TTC549 (cell line): ENCODE results near the gene SLC2A10.

Experiments used
- FAIRE-seq: peaks from 2 replicates; lab custom pipeline; 2012; peaks lifted over from hg19 to GRCh38; lab: Jason Lieb, UNC

The SLC2A10 gene

DNA sequence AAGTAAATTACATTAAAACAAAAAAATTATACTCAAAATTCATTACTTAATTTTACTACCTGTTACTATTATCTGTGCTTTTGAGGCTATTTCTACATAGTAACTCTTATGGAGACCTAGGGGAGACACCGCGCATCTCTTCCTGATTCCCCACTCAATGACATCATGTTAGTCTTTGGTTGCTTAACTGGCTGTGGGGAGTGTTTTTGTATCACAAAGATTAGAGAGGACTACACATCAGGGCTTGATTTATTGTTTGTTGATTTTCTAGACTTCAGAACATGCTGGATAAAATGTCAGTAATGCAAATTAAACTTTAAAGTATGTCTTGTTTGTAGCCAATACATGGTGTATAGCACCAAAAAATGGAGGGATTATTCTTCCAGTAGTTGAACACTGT lies 26.0 kb downstream of the SLC2A10 start:
- no peak for FAIRE-seq

DNA sequence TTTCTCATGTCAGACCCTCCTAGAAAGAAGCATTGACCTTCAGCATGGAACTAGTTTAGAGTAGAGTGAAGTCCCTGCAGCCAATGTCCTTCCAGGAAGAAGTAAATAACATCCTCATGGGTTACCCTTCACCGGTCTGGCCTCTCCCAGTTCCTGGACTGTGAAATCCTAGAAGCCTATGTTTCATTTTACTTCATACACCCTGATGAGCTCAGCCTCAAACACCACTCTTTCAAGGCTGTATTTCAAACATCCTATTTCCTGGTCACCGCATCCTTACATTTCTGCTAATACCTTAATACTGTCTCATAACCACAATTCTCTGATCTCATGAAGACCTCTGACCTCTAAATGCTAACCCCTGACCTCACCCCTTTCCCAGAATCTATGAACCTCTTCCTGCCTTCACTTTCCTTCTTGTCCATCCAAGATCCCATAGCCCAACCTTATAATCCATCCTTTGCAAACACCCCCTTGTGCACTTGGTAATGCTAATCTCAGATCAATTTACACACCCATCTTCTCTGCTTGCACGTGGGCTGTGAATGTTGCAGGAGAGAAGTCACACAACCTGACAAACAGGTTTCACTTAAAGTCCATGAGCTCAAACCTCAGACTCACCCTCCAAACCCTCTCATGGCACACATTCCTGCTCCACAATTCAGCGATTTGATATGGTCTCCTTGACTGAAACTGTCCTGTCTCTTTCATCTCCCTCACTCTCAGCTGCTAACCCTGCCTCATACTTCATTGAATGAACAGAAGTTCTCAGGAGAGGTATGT lies 30.2 kb downstream of the SLC2A10 start:
- no peak for FAIRE-seq

DNA sequence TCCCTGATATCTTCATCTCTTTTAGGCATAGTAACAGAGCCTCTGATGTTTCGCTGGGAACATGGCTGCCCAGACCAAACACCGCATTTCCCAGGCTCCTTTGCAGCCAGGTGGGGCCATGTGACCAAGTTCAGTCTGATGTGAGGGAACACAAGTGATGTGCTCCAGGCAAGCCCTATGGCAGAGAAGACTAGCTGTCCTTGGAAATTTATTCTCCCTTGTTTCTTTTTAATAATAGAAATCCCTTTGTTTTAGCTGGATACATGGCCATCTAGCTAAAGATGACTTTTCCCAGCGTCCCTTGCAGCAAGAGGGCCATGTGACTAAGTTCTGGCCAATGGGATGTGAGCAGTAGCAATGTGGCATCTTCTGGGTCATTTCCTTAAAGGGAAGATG lies 30.8 kb downstream of the SLC2A10 start:
- no peak for FAIRE-seq

DNA sequence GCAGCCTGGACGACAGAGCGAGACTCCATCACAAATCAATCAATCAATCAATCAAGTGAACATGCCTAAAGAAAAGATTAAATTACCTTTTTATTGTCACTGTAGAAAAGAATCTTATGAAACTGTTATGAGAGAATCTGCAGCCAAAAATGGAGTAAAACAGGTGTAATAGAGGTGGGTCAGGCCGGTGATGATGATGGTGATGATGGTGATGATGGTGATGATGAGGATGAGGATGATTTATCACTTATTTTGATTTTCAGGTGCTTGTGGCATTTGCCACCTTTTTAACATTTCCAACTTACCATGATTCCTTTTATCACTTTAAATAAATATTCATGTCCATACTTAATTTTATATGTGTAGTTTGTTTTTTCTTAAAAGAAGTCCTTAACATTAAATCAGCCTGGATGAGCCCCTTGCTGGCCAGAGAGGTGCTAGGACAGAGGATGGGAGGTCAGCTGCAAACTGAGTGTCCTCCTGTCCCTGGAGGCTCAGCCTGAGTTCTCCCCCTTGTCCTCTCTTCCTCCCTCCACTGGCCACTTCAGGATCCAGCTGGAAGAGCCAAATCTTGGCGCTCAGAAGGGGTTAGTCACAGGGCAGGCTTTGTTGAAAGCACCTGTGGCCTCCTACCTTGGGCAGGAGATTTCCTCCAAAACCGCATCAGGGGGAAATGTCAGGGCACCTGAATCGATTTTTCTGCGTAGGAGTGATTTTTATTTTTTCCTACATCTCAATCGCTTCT lies 32.6 kb downstream of the SLC2A10 start:
- no peak for FAIRE-seq

DNA sequence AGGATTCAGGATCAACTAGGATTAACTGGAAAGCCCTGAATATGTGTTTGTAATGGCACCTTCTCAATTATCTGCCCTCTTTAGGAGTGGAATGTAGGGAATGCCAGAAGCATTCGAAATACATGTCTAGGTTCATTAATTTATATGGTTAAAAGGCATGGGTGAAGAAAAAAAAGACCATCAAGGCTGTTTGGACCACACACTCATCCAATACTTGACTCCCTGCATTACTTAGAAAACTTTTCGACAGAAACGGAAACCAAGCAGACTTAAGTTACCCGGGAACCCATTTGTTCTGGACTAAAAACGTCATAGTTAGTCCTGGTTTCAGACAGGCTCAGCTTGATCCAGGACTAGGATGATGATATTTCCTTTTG lies 33.2 kb downstream of the SLC2A10 start:
- FAIRE-seq: no peak

DNA sequence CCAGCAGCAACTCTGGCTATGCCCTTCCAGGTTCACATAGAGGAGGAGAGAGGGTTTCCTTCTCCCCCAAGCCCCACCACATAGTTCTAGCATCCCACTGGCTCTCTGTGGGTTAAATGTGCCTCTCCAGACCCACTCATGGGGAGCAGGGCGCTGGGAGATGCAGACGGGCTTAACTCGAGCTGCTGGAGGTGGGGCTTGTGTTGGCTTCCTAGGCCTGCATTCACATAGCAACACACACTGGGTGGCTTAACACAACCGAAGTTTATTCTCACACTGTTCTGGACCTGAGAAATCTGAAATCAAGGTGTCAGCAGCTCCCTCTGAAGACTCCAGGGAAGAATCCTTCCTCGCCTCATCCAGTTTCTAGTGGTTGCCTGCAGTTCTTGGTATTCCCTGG lies 33.6 kb downstream of the SLC2A10 start:
- FAIRE-seq: no peak

DNA sequence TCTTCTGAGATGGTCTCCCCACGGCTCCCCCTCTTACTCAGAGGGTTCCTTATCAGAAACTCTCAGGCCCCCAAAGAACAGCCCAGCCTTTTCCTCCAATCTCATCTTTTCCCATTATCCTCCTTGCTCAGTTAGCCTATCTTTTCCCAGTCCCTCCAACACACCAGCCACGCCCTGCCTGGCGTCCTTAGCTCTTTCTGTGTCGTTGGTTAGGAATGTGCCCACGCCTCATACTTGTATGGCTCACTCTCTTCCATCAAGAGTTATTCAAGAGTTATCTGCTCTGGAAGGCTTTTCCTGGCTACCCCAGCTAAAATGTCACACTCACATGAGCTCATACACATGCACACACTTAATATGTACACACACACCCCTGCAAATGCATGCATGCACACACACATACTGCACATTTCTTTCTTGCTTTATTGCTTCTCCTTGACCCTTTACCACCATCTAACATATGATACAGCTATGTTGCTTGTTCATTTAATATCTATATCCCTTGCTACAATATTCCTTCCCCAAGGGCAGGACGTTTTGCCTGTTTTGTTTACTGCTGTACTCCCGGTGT lies 37.6 kb downstream of the SLC2A10 start:
- no peak for FAIRE-seq

DNA sequence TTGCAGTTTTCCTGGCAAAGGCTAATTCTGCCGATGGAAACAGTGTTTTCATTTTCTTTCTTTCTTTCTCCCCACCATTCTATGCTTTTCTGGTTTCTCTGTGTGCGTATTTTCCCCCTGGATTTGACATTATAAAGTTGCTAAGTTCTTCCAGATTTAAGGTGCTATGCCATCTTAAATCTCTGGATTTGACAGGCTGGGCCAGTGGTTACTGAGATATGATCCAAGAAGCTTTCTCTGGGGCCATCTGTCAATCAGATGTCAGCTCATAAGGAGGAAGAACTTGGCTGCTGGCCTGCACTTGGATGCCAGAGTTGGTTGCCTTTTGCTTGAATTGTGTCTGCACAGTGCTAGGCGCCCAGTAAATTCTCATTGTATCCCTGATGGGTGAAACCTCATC lies 39.7 kb downstream of the SLC2A10 start:
- no peak for FAIRE-seq

DNA sequence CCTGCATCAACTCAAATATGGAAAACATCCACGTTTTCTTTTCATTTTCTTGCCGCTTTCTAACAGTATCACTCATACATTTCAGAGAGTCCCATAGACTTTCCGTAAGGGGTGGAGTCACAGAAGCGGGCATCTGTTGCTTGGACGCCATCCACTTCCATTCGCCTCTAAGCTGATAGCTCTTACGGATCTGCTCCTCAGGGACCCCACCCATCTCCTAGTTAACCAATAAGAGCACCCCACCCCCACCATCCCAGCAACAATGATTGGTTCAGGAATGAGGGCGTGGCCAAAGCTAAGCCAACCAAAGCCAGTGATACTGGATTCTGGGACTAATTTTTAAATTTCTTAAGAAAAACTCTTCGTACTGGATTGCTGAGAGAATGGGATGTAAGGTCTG lies 42.4 kb downstream of the SLC2A10 start:
- no peak for FAIRE-seq

DNA sequence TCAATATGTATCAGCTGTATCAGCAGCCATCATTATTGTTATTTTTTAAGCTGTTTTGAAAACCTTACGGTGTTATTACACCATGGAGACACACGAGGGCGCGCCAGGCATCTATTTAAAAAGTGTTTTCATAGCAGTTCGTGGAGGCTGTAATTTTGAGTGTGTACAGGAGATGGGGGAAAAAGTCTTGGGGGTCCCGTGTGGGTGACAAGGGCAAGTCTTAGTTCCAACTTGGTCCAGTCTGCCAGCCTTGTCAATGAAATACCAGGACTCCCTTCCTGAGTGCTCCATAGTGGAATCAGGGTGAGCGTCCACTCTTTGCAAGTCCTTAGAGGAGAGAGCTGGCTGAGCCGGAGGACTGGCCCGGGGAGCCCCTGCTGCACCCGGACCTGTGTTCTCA lies 43.3 kb downstream of the SLC2A10 start:
- no peak for FAIRE-seq

DNA sequence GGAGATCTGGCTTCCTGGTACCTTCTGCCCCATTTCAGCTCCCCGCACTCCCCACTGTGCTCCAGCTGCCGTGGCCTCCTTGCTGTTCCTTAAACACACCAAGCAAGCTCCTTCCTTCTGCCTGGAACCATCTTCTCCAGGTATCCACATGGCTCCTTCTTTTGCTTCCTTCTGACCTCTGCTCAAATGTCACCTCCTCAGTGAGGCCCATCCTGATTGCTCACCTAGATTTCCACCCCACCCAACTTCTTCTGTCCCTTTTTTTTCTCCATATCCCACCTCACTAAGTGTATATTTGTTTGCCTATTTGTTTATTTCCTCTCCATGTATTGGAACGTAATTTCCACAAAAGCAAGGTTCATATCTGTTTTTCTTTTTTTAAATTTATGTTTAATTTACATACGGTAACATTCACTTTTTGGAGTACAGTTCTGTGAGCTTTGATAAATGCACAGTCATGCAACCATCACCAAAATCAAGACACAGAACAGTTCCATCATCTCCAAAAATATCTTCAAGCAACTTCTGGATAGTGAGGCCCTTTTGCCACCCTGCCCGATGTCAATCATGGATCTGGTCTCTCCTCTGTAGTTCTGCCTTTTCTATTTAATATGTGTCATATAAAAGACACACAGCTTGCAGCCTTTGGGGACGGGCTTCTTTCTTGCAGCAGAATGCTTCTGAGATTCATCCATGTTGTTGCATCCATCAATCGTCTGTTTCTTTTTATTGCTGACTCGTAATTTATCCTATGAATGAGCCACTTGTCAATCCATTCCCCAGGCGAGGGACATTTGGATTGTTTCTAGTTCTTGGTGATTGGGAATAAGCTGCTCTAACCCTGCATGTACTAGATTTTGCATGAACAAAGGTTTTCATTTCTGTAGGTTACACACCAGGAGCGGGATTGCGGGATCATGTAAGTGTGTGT lies 46.3 kb downstream of the SLC2A10 start:
- FAIRE-seq: no peak

DNA sequence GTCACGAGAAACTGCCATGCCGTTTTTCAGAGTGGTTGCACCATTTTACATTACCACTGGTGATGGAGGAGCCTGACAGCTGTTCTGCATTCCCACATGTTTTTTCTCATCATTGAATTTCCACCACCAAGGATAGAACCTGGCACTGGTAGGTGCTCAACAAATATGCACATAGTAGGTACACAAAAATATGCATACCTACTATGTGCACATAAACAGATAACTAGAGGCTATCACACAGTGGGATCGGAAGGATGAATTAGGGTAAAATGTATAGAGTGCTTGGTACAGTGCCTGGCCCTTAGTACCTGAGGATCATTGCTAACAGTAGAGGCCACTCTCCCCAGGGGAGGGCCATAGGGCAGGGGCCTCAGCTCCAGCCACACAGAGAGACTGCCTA lies 47.0 kb downstream of the SLC2A10 start:
- FAIRE-seq: no peak

DNA sequence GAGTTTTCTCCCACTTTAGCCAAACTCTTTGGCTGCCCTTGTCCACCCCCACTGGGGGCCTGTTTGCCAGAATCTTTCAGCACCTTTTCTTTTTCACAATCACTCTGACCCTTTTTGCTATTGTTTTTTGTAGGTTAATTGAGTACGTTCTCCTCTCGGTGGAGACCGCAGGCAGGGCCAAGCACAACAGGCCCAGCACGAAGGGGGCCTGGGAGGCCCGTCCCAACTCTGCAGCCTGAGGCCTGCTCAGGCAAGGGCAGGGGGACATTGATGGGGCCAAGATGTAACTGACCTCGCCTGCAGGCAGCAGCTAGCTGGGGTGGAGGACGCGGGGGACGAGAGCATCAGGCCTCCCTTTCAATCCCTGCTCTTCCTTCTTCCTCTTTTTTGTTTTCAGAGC lies 47.7 kb downstream of the SLC2A10 start:
- FAIRE-seq: no peak

DNA sequence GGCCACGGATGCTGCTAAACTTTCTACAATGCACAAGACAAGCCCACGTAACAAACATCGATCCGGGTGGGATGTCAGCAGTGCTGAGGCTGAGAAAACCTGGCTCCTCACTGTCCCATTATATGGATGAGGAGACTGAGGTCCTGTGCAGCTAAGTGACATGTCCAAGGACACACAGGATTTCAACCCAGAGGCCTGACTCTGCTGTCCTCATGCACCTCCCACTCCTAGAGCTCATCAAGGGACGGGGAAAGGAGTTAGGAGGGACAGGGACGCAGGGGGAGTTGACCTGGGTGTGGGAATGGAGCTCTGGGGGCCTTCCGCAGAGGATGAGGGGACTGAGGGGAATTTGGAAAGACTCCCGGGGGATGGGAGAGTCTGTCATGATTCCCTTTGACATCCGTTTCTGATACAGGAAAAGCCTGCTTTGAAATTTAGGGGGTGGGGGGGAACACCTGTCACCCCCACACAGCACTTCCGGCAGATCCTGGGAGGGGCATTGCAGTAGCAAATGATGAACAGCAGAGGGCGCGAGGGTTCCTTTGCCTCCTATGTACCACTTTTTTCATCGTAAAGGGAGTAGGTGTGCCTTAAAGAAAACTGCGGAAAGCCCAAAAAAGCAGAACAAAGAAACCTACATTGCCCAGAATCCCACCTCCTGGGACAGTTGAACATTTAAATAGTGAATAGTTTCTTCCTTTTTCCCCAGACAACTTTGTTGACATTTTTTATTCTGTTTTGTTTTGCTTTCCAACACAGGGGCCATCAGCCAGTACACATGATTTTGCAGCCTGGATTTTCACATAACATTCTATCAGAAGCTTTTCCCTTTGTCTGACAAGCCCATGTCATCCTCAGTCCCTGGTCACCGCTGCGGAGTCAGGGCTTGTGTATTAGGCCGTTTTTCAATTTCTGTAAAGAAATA lies 48.6 kb downstream of the SLC2A10 start:
- FAIRE-seq: no peak

DNA sequence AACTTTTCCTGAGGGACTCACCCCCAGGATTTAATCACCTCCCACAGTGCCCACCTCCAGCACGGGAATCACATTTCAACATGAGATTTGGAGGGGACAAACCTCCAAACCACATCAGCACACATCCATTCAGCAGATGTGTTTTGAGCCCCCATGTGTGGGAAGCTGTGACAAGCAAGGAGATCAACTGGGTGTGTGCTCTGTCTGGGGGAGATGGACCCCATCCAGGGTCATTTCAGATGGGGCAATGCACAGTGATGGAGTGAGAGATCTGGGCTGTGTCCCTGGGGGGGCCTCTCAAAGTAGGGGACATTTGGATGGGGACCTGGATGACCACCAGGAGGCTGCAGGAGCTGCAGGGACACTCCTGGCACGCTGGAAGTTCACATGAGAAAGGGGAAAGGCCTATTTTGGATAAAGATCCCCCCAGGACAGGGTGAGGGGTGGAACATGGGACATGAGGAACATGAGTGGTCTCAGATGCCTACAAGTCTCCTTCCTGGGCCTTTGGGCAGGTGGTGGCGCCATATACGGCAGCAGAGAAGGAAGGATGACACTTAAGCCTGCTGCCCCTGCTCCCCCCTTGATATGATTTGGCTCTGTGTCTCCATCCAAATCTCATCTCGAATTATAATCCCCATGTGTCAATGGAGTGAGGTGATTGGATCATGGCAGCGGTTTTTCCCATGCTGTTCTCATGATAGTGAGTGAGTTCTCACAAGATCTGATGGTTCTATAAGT lies 49.6 kb downstream of the SLC2A10 start:
- no peak for FAIRE-seq

DNA sequence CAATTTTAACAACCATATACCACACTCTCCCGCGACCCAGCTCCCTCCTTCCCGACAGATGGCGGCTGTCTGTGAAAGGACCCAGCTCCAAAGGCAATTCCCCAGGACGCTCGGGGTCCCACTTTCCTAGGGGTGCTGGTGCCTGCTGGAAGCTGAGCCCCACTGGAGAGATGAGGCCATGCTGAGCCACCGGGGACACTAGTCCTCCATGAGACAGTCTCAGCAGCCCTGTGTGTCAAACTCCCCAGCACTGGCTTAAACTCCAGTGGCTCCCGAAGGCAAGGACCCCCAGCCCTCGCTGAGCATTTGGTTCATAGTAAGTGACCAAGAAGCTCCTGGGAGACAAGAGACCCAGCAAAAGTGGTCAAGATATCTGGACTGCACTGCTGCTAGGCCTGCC lies 52.1 kb downstream of the SLC2A10 start:
- no peak for FAIRE-seq

DNA sequence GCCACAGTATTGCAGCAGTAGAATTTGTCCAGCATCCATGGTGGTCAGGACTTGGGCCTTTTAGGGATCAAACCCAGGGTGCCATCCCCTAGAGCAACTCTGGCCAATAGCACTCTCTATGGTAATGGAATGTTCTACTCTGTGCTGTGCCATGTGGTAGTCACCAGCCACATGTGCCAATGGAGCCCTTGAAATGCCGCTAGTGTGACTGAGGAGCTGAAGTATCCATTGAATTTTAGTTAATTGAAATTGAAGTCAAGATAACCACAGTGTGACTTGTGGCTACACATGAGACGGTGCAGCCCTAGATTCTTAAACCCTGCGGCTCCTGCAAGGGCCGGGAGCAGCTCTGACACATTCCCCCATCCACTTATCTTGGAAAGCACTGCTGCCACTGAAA lies 54.6 kb downstream of the SLC2A10 start:
- FAIRE-seq: no peak

DNA sequence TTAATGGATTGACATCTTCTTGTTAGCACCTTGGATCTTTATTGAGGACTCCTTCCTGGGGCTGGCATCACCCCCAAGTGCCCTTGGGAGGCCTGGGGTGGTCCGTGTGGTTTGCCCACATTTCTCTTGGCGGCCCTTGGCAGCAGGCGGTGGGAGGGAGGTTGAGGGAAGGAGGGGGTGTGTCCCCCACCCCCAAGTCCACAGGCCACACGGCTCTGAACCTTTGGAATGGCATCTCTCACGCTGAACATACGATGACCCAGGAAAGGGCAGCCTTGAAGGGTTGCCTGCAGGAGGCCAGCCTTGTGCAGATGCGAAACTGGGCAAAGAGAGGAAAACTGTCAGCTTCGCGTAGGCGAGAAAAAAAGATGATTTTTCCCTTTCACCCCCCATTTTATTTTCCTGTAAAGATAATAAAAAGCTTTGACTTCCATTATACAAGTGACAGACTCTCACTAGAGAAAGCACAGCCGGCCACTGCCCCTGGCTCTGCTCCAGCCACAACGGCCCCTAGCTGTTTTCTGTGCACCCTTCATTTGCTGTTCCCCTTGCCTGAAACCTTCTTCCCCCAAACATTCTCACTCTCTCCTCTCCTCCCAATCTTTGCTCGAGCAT lies 56.2 kb downstream of the SLC2A10 start:
- no peak for FAIRE-seq

DNA sequence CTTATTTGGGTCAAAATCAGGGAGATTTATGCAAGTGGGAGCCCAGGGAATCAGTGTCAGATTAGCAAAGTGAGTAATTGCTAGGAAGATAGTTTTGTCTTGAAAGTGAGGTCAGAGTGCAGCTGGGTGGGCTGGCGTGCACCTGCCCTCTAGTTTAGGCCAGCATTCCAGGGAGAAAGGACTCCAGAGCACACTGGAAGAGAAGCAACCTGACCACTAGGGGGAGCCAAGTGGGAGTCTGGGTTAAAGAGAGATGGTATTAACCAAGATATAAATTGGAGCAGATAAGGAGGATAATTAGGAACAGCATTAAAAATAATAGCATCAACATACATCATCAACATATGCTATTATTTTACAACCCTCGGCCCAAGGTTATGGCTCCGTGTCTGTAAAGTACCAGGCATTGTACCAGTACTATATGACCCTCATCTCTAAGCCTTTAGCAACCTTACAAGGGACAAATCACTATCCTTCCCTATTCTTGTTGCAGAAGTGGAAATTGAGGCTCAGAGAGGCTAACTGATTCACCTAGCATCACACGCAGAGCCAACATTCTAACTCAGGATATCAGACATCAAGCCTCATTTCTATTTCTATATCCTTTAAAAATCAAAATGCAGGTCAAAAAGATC lies 57.8 kb downstream of the SLC2A10 start:
- FAIRE-seq: no peak
